HAP-1 (cell line): ENCODE measurements around the gene ADGRG2.
"Not testable (repeated sequence)": the region's sequence is repeated elsewhere in the genome, so short reads cannot be mapped to it uniquely, and the experiment has no call there.

Experiments used
- DNase-seq, 2 experiments: peaks; one replicate each; pipeline ENCODE4 v3.0.0-alpha.2; 2016 to 2020; ENCODE audit warnings: low spot score in 2 of 2
- H3K27me3 ChIP-seq: fragments of 250-450 bp; sonication (Bioruptor Pico); 2 replicates; pipeline ENCODE4 v1.5.1; 2020; ENCODE audit warnings: low read depth, mild to moderate bottlenecking, moderate library complexity
- H3K36me3 ChIP-seq: fragments of 250-450 bp; sonication (Bioruptor Pico); replicated peaks from 2 replicates; pipeline ENCODE4 v1.5.1; 2020; ENCODE audit warnings: mild to moderate bottlenecking
- H3K4me1 ChIP-seq: fragments of 250-450 bp; sonication (Bioruptor Pico); 2 replicates; pipeline ENCODE4 v1.5.1; 2020; ENCODE audit warnings: mild to moderate bottlenecking
- H3K4me3 ChIP-seq: fragments of 250-450 bp; sonication (Bioruptor Pico); 2 replicates; pipeline ENCODE4 v1.5.1; 2020; ENCODE audit warnings: mild to moderate bottlenecking, moderate library complexity
- H3K9me3 ChIP-seq: fragments of 250-450 bp; sonication (Bioruptor Pico); 2 replicates; pipeline ENCODE4 v1.5.1; 2020; ENCODE audit warnings: mild to moderate bottlenecking, moderate library complexity
- in situ Hi-C: fragments of 300-500 bp; cut with MboI; formaldehyde crosslinking; loops from 3 replicates; pipeline ENCODE4 v1.14.3; 2020; ENCODE audit warnings: low sequenced_read_pairs, inconsistent platforms, mixed read lengths

The ADGRG2 gene

GRCh38 chrX:18981124-18981807, 141.0 kb downstream of the ADGRG2 start:
- H3K36me3 ChIP-seq = no peaks in the 10 kb centered on the region
- in situ Hi-C loops = no loop called here
- peaks cover 7% of the 10 kb centered on the region for H3K4me1 ChIP-seq
- H3K9me3 ChIP-seq = no peaks in the 10 kb centered on the region
- DNase-seq = no peak
- no peaks in the 10 kb centered on the region for H3K27me3 ChIP-seq
- H3K4me3 ChIP-seq = no peak overlapping the region

DNA sequence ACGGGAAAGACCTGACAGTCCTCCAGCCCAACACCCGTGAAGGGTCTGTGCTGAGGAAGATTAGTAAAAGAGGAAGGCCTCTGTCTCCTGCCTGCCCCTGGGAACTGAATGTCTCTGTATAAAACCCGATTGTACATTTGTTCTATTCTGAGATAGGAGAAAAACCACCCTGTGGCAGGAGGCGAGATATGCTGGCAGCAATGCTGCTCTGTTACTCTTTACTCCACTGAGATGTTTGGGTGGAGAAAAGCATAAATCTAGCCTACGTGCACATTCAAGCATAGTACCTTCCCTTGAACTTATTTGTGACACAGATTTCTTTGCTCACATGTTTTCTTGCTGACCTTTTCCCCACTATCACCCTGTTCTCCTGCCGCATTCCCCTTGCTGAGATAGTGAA, 142.0 kb downstream of the ADGRG2 start:
- H3K27me3 ChIP-seq, H3K9me3 ChIP-seq, DNase-seq, H3K36me3 ChIP-seq, in situ Hi-C loops, H3K4me3 ChIP-seq, H3K4me1 ChIP-seq: not testable (repeated sequence)

- H3K27me3 ChIP-seq = no peaks in the 10 kb centered on the region
- in situ Hi-C loops = no loop called here
- no peak overlapping the region for H3K4me3 ChIP-seq
- peaks cover 14% of the 10 kb centered on the region for H3K4me1 ChIP-seq
- H3K36me3 ChIP-seq = no peaks in the 10 kb centered on the region
- no peaks in the 10 kb centered on the region for H3K9me3 ChIP-seq
- DNase-seq = no peak
These were observed 147.3 kb downstream of the ADGRG2 start for GRCh38 chrX:18974993-18975392.

GRCh38 chrX:18973527-18974192, 148.6 kb downstream of the ADGRG2 start:
- Histone ChIP-seq H3K4me3 (no peak overlapping the region), H3K9me3 (no peaks in the 10 kb centered on the region), H3K27me3 (no peaks in the 10 kb centered on the region), H3K4me1 (peaks cover 14% of the 10 kb centered on the region), H3K36me3 (no peaks in the 10 kb centered on the region)
- peak; percentile 61 to 85 for DNase-seq
- in situ Hi-C loops = no loop called here

- Histone ChIP-seq H3K4me3 (no peak overlapping the region), H3K36me3 (no peaks in the 10 kb centered on the region), H3K4me1 (peaks cover 14% of the 10 kb centered on the region), H3K9me3 (no peaks in the 10 kb centered on the region), H3K27me3 (no peaks in the 10 kb centered on the region)
- peak in 1 of 2 experiments; percentile 13 for DNase-seq
- in situ Hi-C loops = no loop called here
These were observed 150.8 kb downstream of the ADGRG2 start for GRCh38 chrX:18971506-18971905.

- no peak overlapping the region for H3K4me3 ChIP-seq
- no peaks in the 10 kb centered on the region; the same call in 1 of the 2 replicates for H3K36me3 ChIP-seq
- peaks cover 14% of the 10 kb centered on the region for H3K4me1 ChIP-seq
- H3K27me3 ChIP-seq = no peaks in the 10 kb centered on the region
- no peaks in the 10 kb centered on the region for H3K9me3 ChIP-seq
- DNase-seq = no peak
- in situ Hi-C loops = no loop called here
These were observed 151.8 kb downstream of the ADGRG2 start for GRCh38 chrX:18970465-18970864.

- Histone ChIP-seq H3K27me3 (no peaks in the 10 kb centered on the region), H3K9me3 (no peaks in the 10 kb centered on the region), H3K4me1 (peaks cover 2% of the 10 kb centered on the region), H3K4me3 (no peak overlapping the region), H3K36me3 (no peaks in the 10 kb centered on the region; the same call in 1 of the 2 replicates)
- DNase-seq = no peak
- in situ Hi-C loops = no loop called here
These were observed 155.6 kb downstream of the ADGRG2 start for GRCh38 chrX:18966624-18967023.

DNA sequence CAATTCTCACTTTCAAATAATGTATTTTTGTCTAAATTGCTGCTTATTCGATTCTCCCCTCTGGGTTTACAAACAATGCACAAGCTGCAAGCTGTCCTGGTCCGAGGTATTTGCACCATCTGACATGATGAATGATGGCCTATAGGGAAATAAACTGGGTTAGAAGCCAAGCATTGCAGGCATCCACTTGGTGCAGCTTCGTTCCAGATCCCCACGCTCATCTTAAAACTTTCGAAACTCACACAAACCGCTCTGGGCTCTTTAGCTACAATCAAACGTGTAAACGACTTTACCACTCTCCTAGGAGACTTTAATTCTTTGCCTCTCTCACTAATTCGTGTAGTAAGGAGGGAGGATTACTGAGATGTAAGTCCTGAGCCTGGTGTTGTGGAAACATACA, 157.4 kb downstream of the ADGRG2 start:
- Histone ChIP-seq H3K36me3 (no peaks in the 10 kb centered on the region; the same call in 1 of the 2 replicates), H3K27me3 (no peaks in the 10 kb centered on the region), H3K9me3 (no peaks in the 10 kb centered on the region), H3K4me1 (no peaks in the 10 kb centered on the region), H3K4me3 (no peak overlapping the region)
- no peak for DNase-seq
- in situ Hi-C loops = no loop called here

GRCh38 chrX:18964026-18964425, 158.2 kb downstream of the ADGRG2 start:
- DNase-seq = no peak
- in situ Hi-C loops = no loop called here
- Histone ChIP-seq H3K27me3 (no peaks in the 10 kb centered on the region), H3K36me3 (no peaks in the 10 kb centered on the region; the same call in 1 of the 2 replicates), H3K9me3 (no peaks in the 10 kb centered on the region), H3K4me1 (no peaks in the 10 kb centered on the region), H3K4me3 (no peak overlapping the region)

DNA sequence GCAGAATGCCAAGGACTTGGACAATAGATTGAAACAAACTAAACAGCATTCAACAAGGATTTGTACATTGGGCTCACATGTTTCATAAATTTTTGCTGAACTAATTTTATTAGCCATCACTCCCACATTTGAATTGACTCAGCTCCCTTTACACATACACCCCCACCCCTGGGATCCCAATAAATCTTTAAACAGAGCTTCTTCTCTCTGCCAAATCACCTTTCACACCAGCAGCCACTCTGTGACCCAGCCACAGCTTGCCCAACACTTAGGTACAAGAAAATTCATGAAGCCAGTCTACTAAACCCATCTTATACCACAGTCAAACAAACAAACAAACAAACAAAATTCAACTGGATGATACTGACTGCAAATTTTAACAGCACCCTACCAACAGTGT, 159.9 kb downstream of the ADGRG2 start:
- Histone ChIP-seq H3K9me3 (no peaks in the 10 kb centered on the region), H3K4me3 (no peak overlapping the region), H3K27me3 (no peaks in the 10 kb centered on the region), H3K4me1 (no peaks in the 10 kb centered on the region), H3K36me3 (no peaks in the 10 kb centered on the region; the same call in 1 of the 2 replicates)
- in situ Hi-C loops = no loop called here
- no peak for DNase-seq

DNA sequence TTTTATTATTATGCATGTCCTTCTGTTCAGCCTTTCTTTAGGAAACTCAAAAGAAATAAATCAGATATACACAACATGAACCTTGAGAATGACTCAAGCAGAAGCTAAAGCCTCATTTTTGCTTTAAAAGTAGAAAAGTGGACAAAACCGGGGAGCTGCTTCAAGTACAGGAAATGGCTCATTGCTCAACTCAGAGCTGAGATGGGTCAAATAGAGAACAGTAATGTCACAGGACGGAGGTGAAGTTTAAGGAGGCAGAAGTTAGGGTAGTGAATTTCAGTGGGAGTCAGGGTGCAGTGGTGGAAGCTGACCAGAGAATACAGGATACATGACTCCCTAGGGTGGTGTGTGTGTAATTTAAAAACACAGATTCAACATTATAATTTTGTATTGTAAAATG, 160.6 kb downstream of the ADGRG2 start:
- Histone ChIP-seq H3K4me1 (no peaks in the 10 kb centered on the region), H3K36me3 (no peaks in the 10 kb centered on the region; the same call in 1 of the 2 replicates), H3K27me3 (no peaks in the 10 kb centered on the region), H3K9me3 (no peaks in the 10 kb centered on the region), H3K4me3 (no peak overlapping the region)
- no peak for DNase-seq
- in situ Hi-C loops = no loop called here

GRCh38 chrX:18956303-18957032, 165.8 kb downstream of the ADGRG2 start:
- no peak for DNase-seq
- H3K9me3 ChIP-seq = no peaks in the 10 kb centered on the region
- no peak overlapping the region for H3K4me3 ChIP-seq
- in situ Hi-C loops = no loop called here
- H3K4me1 ChIP-seq = no peaks in the 10 kb centered on the region
- H3K36me3 ChIP-seq = peaks cover 10% of the 10 kb centered on the region; the same call in 1 of the 2 replicates
- H3K27me3 ChIP-seq = no peaks in the 10 kb centered on the region

DNA sequence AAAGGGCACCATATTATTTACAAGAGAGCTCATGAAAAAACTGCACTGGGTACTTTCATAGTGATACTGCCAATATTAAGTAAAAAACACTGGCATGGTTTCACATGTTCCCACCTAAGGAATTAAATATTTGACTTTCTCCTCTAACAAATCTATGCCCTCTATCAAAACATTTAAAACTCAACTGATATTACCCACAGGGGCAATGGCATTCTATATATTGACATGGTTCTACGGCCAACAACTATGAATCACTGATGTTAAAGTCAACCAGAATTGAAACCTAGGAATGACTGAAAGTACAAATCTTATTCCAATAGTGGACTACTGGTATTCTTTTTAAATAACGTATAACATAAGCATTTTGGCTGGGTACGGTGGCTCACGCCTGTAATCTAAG, 166.6 kb downstream of the ADGRG2 start:
- DNase-seq = no peak
- peaks cover 10% of the 10 kb centered on the region; the same call in 1 of the 2 replicates for H3K36me3 ChIP-seq
- H3K4me3 ChIP-seq = no peak overlapping the region
- no peaks in the 10 kb centered on the region for H3K27me3 ChIP-seq
- H3K4me1 ChIP-seq = no peaks in the 10 kb centered on the region
- H3K9me3 ChIP-seq = no peaks in the 10 kb centered on the region
- in situ Hi-C loops = no loop called here

GRCh38 chrX:18951032-18951431, 171.2 kb downstream of the ADGRG2 start:
- H3K4me1 ChIP-seq = no peaks in the 10 kb centered on the region
- peaks cover 10% of the 10 kb centered on the region; the same call in 1 of the 2 replicates for H3K36me3 ChIP-seq
- no peak for DNase-seq
- no peaks in the 10 kb centered on the region for H3K27me3 ChIP-seq
- H3K4me3 ChIP-seq = no peak overlapping the region
- H3K9me3 ChIP-seq = no peaks in the 10 kb centered on the region
- in situ Hi-C loops = no loop called here
